Fibroblast of lung (primary cell): ENCODE measurements around the gene MAP4K3.
"Not testable (repeated sequence)": the region's sequence is repeated elsewhere in the genome, so short reads cannot be mapped to it uniquely, and the experiment has no call there.

ENCODE experiments used
- EZH2 ChIP-seq: IDR thresholded peaks from 2 replicates; pipeline ENCODE4 v1.5.1; 2012; ENCODE audit warnings: low read length, control low read depth, mild to moderate bottlenecking; ENCODE audit errors: missing control alignments
- TF ChIP-seq, protein P1 (sequence below), 2 donors: IDR thresholded peaks in 1 of 2; conservative IDR thresholded peaks in 1 of 2; 1 replicate in 1 of 2; 2 replicates in 1 of 2; pipeline ENCODE4 v1.5.1; 2011 to 2012; ENCODE audit warnings: low read length in 2 of 2, control low read depth in 1 of 2, inconsistent platforms in 1 of 2, low read depth in 1 of 2, mild to moderate bottlenecking in 1 of 2

DNA sequence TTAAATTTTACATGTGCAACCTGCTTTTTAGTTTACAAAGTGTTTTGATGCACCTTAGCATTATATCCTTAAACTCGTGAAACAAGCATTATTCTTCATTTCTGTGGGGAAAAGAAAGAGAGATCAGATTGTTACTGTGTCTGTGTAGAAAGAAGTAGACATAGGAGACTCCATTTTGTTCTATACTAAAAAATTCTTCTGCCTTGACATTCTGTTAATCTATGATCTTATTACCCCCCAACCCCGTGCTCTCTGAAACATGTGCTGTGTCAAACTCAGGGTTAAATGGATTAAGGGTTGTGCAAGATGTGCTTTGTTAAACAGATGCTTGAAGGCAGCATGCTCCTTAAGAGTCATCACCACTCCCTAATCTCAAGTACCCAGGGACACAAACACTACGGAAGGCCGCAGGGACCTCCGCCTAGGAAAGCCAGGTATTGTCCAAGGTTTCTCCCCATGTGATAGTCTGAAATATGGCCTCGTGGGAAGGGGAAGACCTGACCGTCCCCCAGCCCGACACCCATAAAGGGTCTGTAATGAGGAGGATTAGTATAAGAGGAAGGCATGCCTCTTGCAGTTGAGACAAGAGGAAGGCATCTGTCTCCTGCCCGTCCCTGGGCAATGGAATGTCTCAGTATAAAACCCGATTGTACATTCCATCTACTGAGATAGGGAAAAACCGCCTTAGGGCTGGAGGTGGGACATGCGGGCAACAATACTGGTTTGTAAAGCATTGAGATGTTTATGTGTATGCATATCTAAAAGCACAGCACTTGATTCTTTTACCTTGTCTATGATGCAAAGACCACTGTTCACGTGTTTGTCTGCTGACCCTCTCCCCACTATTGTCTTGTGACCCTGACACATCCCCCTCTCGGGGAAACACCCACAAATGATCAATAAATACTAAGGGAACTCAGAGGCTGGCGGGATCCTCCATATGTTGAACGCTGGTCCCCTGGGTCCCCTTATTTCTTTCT is 115.7 kb downstream of the MAP4K3 start:
- not testable (repeated sequence) for TF ChIP-seq EZH2
- TF ChIP-seq, protein P1, sequence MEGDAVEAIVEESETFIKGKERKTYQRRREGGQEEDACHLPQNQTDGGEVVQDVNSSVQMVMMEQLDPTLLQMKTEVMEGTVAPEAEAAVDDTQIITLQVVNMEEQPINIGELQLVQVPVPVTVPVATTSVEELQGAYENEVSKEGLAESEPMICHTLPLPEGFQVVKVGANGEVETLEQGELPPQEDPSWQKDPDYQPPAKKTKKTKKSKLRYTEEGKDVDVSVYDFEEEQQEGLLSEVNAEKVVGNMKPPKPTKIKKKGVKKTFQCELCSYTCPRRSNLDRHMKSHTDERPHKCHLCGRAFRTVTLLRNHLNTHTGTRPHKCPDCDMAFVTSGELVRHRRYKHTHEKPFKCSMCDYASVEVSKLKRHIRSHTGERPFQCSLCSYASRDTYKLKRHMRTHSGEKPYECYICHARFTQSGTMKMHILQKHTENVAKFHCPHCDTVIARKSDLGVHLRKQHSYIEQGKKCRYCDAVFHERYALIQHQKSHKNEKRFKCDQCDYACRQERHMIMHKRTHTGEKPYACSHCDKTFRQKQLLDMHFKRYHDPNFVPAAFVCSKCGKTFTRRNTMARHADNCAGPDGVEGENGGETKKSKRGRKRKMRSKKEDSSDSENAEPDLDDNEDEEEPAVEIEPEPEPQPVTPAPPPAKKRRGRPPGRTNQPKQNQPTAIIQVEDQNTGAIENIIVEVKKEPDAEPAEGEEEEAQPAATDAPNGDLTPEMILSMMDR (conservative IDR thresholded peaks at IDR 0.05 in 1 of 2, IDR thresholded peaks at IDR 0.05 in 1 of 2; ENCODE audit: low read depth in 1 of 2, low read length in 2 of 2): not testable (repeated sequence)
